HEK293T (cell line): Measurements from ENCODE around the gene GPC1.

Experiments
- CTBP1 ChIP-seq: fragments of 450-650 bp; IDR thresholded peaks from 2 replicates; pipeline ENCODE4 v1.6.1; 2016; ENCODE audit warnings: borderline replicate concordance
- FOXM1 ChIP-seq: fragments of 450-650 bp; IDR thresholded peaks from 2 replicates; pipeline ENCODE4 v1.6.1; 2017; ENCODE audit warnings: mild to moderate bottlenecking, borderline replicate concordance
- PKNOX1 ChIP-seq: fragments of 450-650 bp; IDR thresholded peaks from 2 replicates; pipeline ENCODE4 v1.6.1; 2016
- SP1 ChIP-seq: fragments of 450-650 bp; IDR thresholded peaks from 2 replicates; pipeline ENCODE4 v1.6.1; 2017
- SUZ12 ChIP-seq: fragments of 450-650 bp; IDR thresholded peaks from 2 replicates; pipeline ENCODE4 v1.6.1; 2016; ENCODE audit warnings: mild to moderate bottlenecking
- TARDBP ChIP-seq: fragments of 450-650 bp; IDR thresholded peaks from 2 replicates; pipeline ENCODE4 v1.6.1; 2016

- TF ChIP-seq FOXM1 (no peak), PKNOX1 (no peak), SP1 (no peak), CTBP1 (no peak), SUZ12 (no peak), TARDBP (no peak)
Measured at GRCh38 chr2:240395448-240395847, 40.0 kb upstream of the GPC1 start.
